A673 (cell line): ENCODE data around the gene TBCE.

Experiments used
- CTCF ChIP-seq: fragments of 300-800, 200-600 bp; sonication (generic); conservative IDR thresholded peaks from 2 replicates; pipeline ENCODE4 v1.5.1; 2017; ENCODE audit warnings: low read depth, mild to moderate bottlenecking, antibody characterized with exemption, low read length, moderate library complexity, mixed read lengths
- EZH2 ChIP-seq: fragments of 200-600 bp; sonication (generic); IDR thresholded peaks from 2 replicates; pipeline ENCODE4 v1.6.1; 2017; ENCODE audit warnings: borderline replicate concordance, low read depth, mild to moderate bottlenecking, mixed read lengths, antibody characterized with exemption, low read length; ENCODE audit not compliant: poor library complexity, severe bottlenecking

- no peak for TF ChIP-seq EZH2
- no peak for TF ChIP-seq CTCF
Measured at GRCh38 chr1:235330918-235331285, 36.3 kb upstream of the TBCE start.
